Measurements from ENCODE around the gene FN1. TPM values are rescaled to one million over a fixed set of nuclear protein-coding genes. Genes with fewer than 3 reads are reported as not detected.

The FN1 gene
- 100 to 1,000 TPM in 2 of 4 donors, 10 to 100 TPM in 2; 89.1 to 312 (median 156) TPM for total RNA-seq

- WGBS, 2 donors, result 1 to 2% methylated on average over 27 to 31 of the region's 54 CpGs
- Histone ChIP-seq H3K36me3 (no peaks in the 10 kb centered on the region), H3K4me3 (replicated peaks in 1 of 3) (peak within 1 kb of the TSS in 2 of 3 donors; percentile 28 to 38), H3K27ac (peak within 1 kb of the TSS; percentile 63 to 78 (median 63)), H3K9me3 (no peaks in the 10 kb centered on the region), H3K27me3 (no peaks in the 10 kb centered on the region), H3K4me1 (peaks cover 7% of the 10 kb centered on the region in 2 donors)
- intact Hi-C loops (cut with DNase I), result no loop called here
- peak in 1 of 2 donors; percentile 25 for TF ChIP-seq POLR2A (IDR thresholded peaks at IDR 0.05)
- TF ChIP-seq, protein P1, sequence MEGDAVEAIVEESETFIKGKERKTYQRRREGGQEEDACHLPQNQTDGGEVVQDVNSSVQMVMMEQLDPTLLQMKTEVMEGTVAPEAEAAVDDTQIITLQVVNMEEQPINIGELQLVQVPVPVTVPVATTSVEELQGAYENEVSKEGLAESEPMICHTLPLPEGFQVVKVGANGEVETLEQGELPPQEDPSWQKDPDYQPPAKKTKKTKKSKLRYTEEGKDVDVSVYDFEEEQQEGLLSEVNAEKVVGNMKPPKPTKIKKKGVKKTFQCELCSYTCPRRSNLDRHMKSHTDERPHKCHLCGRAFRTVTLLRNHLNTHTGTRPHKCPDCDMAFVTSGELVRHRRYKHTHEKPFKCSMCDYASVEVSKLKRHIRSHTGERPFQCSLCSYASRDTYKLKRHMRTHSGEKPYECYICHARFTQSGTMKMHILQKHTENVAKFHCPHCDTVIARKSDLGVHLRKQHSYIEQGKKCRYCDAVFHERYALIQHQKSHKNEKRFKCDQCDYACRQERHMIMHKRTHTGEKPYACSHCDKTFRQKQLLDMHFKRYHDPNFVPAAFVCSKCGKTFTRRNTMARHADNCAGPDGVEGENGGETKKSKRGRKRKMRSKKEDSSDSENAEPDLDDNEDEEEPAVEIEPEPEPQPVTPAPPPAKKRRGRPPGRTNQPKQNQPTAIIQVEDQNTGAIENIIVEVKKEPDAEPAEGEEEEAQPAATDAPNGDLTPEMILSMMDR (IDR thresholded peaks at IDR 0.05), result no peak
- peak; percentile 66 to 69 for DNase-seq
Measured at GRCh38 chr2:215435870-215436704, at the start of gene FN1. FN1 (minus strand) TSS chr2:215436068; CDS start chr2:215435802, 266 bp downstream.

DNA sequence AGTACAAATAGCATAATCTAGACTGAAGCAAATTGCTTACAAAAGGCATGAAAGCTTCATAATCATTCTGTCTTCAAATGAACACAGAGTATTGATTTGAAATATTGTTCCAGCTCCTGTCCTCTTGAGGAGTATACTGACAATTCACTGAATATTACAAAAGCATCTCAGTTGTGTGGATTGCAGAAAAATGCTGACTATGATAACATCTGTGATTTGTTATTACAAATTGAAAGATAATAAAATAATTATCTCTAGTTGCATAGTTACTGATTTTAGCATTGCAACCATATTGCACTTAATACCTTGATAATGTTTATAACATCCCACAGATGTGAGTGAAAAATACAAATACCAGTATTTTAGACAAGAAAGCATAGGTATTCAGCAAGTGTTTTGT is 49.2 kb upstream of the FN1 start:
- Histone ChIP-seq H3K4me3 (replicated peaks in 1 of 3) (no peak overlapping the region), H3K36me3 (no peaks in the 10 kb centered on the region), H3K27me3 (no peaks in the 10 kb centered on the region), H3K27ac (no peak overlapping the region), H3K4me1 (no peaks in the 10 kb centered on the region), H3K9me3 (no peaks in the 10 kb centered on the region)
- no peak for DNase-seq
- no peak for TF ChIP-seq POLR2A (IDR thresholded peaks at IDR 0.05)
- intact Hi-C loops (cut with DNase I), result no loop called here

GRCh38 chr2:215484570-215484969 is 48.7 kb upstream of the FN1 start:
- H3K9me3 ChIP-seq, result no peaks in the 10 kb centered on the region
- no peak overlapping the region for H3K27ac ChIP-seq
- TF ChIP-seq, protein P1 (IDR thresholded peaks at IDR 0.05), result no peak
- TF ChIP-seq POLR2A (IDR thresholded peaks at IDR 0.05), result no peak
- no peaks in the 10 kb centered on the region for H3K27me3 ChIP-seq
- intact Hi-C loops (cut with DNase I), result no loop called here
- no peaks in the 10 kb centered on the region for H3K4me1 ChIP-seq
- 84 to 85% methylated on average over 2 of the region's 2 CpGs for WGBS, 2 donors
- H3K4me3 ChIP-seq (replicated peaks in 1 of 3), result no peak overlapping the region
- DNase-seq, result no peak
- H3K36me3 ChIP-seq, result no peaks in the 10 kb centered on the region

DNA sequence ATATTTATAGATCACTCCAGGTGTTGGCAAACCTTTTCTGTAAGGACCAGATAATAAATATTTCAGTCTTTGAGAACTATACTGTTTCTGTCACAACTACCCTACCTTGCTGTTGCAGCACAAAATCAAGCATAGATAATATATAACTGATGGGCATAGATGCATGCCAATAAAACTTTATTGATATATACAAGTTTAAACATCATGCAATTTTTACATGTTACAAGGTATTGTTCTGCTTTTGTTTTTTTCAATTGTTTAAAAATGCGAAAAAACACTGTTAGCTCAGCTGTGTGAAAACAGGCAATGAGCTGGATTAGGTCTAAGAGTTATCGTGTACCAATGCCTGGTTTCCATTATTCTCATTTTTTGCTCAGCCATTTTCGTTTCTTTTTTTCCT is 47.6 kb upstream of the FN1 start:
- Histone ChIP-seq H3K27ac (no peak overlapping the region), H3K4me1 (no peaks in the 10 kb centered on the region), H3K9me3 (no peaks in the 10 kb centered on the region), H3K4me3 (replicated peaks in 1 of 3) (no peak overlapping the region), H3K36me3 (no peaks in the 10 kb centered on the region), H3K27me3 (no peaks in the 10 kb centered on the region)
- intact Hi-C loops (cut with DNase I), result no loop called here
- 91% methylated on average over 3 of the region's 3 CpGs for WGBS, 2 donors
- no peak for TF ChIP-seq POLR2A (IDR thresholded peaks at IDR 0.05)
- TF ChIP-seq, protein P1 (IDR thresholded peaks at IDR 0.05), result no peak
- DNase-seq, result no peak

- Histone ChIP-seq H3K9me3 (no peaks in the 10 kb centered on the region), H3K4me3 (replicated peaks in 1 of 3) (no peak overlapping the region), H3K36me3 (no peaks in the 10 kb centered on the region), H3K27ac (no peak overlapping the region), H3K27me3 (no peaks in the 10 kb centered on the region), H3K4me1 (no peaks in the 10 kb centered on the region)
- TF ChIP-seq, protein P1 (IDR thresholded peaks at IDR 0.05), result no peak
- no peak for TF ChIP-seq POLR2A (IDR thresholded peaks at IDR 0.05)
- DNase-seq, result peak in 1 of 2 donors; percentile 4
- 65 to 69% methylated on average over 6 of the region's 6 CpGs for WGBS, 2 donors
- intact Hi-C loops (cut with DNase I), result no loop called here
Measured at GRCh38 chr2:215479536-215480240, 43.8 kb upstream of the FN1 start.

All from thyroid gland (tissue), 4 donors.